IPS-18a (cell line): ENCODE measurements around the gene ELMO2.

Source experiments
- H3K27ac ChIP-seq: one replicate; pipeline ENCODE4 v1.5.1; 2013; ENCODE audit warnings: low read length
- H3K27me3 ChIP-seq: one replicate; pipeline ENCODE4 v1.6.1; 2013; ENCODE audit warnings: mild to moderate bottlenecking, low read length; ENCODE audit not compliant: control insufficient read depth, insufficient read depth
- H3K36me3 ChIP-seq: one replicate; pipeline ENCODE4 v1.6.1; 2013; ENCODE audit warnings: low read depth, low read length; ENCODE audit not compliant: control insufficient read depth
- H3K4me1 ChIP-seq: one replicate; pipeline ENCODE4 v1.6.1; 2013; ENCODE audit warnings: low read depth, low read length; ENCODE audit not compliant: control insufficient read depth
- H3K4me3 ChIP-seq: one replicate; pipeline ENCODE4 v1.5.1; 2013; ENCODE audit warnings: low read length
- H3K9ac ChIP-seq: one replicate; pipeline ENCODE4 v1.6.1; 2013; ENCODE audit warnings: mild to moderate bottlenecking, low read length, moderate library complexity
- H3K9me3 ChIP-seq: one replicate; pipeline ENCODE4 v1.6.1; 2013; ENCODE audit warnings: low read depth, low read length; ENCODE audit not compliant: control insufficient read depth

Gene ELMO2

GRCh38 chr20:46336735-46337134 lies 69.7 kb downstream of the ELMO2 start:
- H3K9me3 ChIP-seq = no peaks in the 10 kb centered on the region
- H3K9ac ChIP-seq = no peak overlapping the region
- H3K36me3 ChIP-seq = no peaks in the 10 kb centered on the region
- peaks cover 14% of the 10 kb centered on the region for H3K27me3 ChIP-seq
- H3K27ac ChIP-seq = no peak overlapping the region
- peaks cover 3% of the 10 kb centered on the region for H3K4me1 ChIP-seq
- no peak overlapping the region for H3K4me3 ChIP-seq

- H3K4me3 ChIP-seq = no peak overlapping the region
- H3K36me3 ChIP-seq = no peaks in the 10 kb centered on the region
- no peak overlapping the region for H3K9ac ChIP-seq
- no peak overlapping the region for H3K27ac ChIP-seq
- H3K9me3 ChIP-seq = no peaks in the 10 kb centered on the region
- H3K4me1 ChIP-seq = peaks cover 3% of the 10 kb centered on the region
- H3K27me3 ChIP-seq = peaks cover 4% of the 10 kb centered on the region
Measured at GRCh38 chr20:46334303-46334904, 72.0 kb downstream of the ELMO2 start.

GRCh38 chr20:46333161-46333991 lies 73.0 kb downstream of the ELMO2 start:
- H3K27ac ChIP-seq = no peak overlapping the region
- no peaks in the 10 kb centered on the region for H3K27me3 ChIP-seq
- no peaks in the 10 kb centered on the region for H3K36me3 ChIP-seq
- H3K9me3 ChIP-seq = no peaks in the 10 kb centered on the region
- peaks cover 3% of the 10 kb centered on the region for H3K4me1 ChIP-seq
- no peak overlapping the region for H3K4me3 ChIP-seq
- no peak overlapping the region for H3K9ac ChIP-seq

- H3K27me3 ChIP-seq = no peaks in the 10 kb centered on the region
- H3K9me3 ChIP-seq = no peaks in the 10 kb centered on the region
- H3K27ac ChIP-seq = no peak overlapping the region
- H3K4me3 ChIP-seq = no peak overlapping the region
- H3K36me3 ChIP-seq = no peaks in the 10 kb centered on the region
- H3K9ac ChIP-seq = no peak overlapping the region
- H3K4me1 ChIP-seq = peaks cover 3% of the 10 kb centered on the region
Measured at GRCh38 chr20:46332373-46333160, 73.8 kb downstream of the ELMO2 start.

- Histone ChIP-seq H3K4me1 (peaks cover 3% of the 10 kb centered on the region), H3K9me3 (no peaks in the 10 kb centered on the region), H3K27ac (no peak overlapping the region), H3K27me3 (no peaks in the 10 kb centered on the region), H3K4me3 (no peak overlapping the region), H3K36me3 (no peaks in the 10 kb centered on the region), H3K9ac (no peak overlapping the region)
Measured at GRCh38 chr20:46331611-46332361, 74.6 kb downstream of the ELMO2 start.

- Histone ChIP-seq H3K36me3 (no peaks in the 10 kb centered on the region), H3K4me3 (no peak overlapping the region), H3K4me1 (peaks cover 3% of the 10 kb centered on the region), H3K27ac (no peak overlapping the region), H3K9ac (no peak overlapping the region), H3K27me3 (no peaks in the 10 kb centered on the region), H3K9me3 (no peaks in the 10 kb centered on the region)
Measured at GRCh38 chr20:46330831-46331371, 75.5 kb downstream of the ELMO2 start.

GRCh38 chr20:46330072-46330763 lies 76.2 kb downstream of the ELMO2 start:
- no peaks in the 10 kb centered on the region for H3K27me3 ChIP-seq
- no peaks in the 10 kb centered on the region for H3K9me3 ChIP-seq
- H3K27ac ChIP-seq = no peak overlapping the region
- H3K4me3 ChIP-seq = no peak overlapping the region
- H3K36me3 ChIP-seq = no peaks in the 10 kb centered on the region
- no peak overlapping the region for H3K9ac ChIP-seq
- H3K4me1 ChIP-seq = peaks cover 3% of the 10 kb centered on the region

DNA sequence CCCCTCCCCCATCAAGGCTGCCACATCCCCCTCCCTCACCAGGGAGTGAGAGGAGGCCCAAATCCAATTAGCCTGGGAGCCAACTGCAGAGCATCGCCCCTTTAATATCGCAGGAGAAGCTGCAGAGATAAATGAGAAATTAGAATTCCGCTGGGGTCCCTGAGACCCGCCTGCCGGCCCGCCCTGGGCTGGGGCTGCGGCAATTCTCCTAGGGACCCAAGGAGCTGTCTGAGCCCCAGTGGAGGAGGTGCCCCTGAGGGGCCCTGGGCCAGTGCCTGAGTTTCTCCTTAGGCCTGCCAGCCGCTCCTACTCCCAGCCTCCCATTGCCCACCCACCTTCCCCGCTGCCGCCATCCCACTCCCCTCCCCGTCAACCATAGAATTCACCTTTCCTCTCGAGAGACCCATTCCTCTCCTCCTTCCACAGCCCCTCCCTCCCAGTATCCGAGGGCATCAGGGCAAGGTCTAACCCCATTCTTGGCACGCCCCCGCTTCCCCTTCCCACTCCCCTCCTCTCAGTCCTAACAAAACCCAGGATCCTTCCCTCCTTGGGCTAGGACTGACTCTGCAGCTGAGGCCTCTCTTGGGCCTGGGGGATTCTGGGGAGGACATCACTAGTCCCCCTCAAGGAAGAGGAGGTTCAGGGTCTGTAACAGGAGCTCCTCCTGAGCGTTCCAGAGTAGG lies 78.1 kb downstream of the ELMO2 start:
- Histone ChIP-seq H3K27ac (no peak overlapping the region), H3K4me1 (no peaks in the 10 kb centered on the region), H3K36me3 (no peaks in the 10 kb centered on the region), H3K9ac (no peak overlapping the region), H3K4me3 (no peak overlapping the region), H3K27me3 (no peaks in the 10 kb centered on the region), H3K9me3 (no peaks in the 10 kb centered on the region)

- Histone ChIP-seq H3K36me3 (no peaks in the 10 kb centered on the region), H3K27ac (no peak overlapping the region), H3K9me3 (no peaks in the 10 kb centered on the region), H3K27me3 (no peaks in the 10 kb centered on the region), H3K4me3 (no peak overlapping the region), H3K9ac (no peak overlapping the region), H3K4me1 (no peaks in the 10 kb centered on the region)
Measured at GRCh38 chr20:46327557-46327956, 78.9 kb downstream of the ELMO2 start.

DNA sequence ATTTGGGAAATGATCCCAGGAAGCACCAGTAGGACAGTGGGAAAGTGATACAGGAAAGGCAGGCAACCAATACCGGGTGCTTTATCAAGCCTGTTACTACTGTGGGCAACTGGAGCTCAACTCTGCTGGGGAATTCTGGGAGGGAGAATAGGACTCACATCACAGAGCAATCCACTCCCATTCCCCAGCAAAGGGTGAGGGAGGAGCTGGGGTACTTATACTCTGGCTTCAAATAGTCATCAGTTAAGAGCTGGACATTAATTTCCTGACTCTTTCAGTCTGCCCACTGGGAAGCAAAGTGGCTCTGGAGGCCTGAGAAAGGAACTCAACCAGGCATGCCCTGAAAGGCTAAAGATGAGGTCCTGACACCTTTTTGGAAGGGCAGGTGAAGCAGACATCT lies 80.6 kb downstream of the ELMO2 start:
- no peak overlapping the region for H3K4me3 ChIP-seq

More for the DNA sequence above, 80.6 kb downstream of the ELMO2 start:
- H3K9me3 ChIP-seq = no peaks in the 10 kb centered on the region
- no peaks in the 10 kb centered on the region for H3K27me3 ChIP-seq
- no peaks in the 10 kb centered on the region for H3K4me1 ChIP-seq
- H3K27ac ChIP-seq = no peak overlapping the region
- H3K36me3 ChIP-seq = no peaks in the 10 kb centered on the region
- H3K9ac ChIP-seq = no peak overlapping the region
